ENCODE results near the gene KLK7. TPM values are rescaled to one million over a fixed set of nuclear protein-coding genes. Genes with fewer than 3 reads are reported as not detected.

KLK7 gene
- total and polyA plus RNA-seq, 12 donors: 0.03 to 0.06 TPM; not detected in 10

DNA sequence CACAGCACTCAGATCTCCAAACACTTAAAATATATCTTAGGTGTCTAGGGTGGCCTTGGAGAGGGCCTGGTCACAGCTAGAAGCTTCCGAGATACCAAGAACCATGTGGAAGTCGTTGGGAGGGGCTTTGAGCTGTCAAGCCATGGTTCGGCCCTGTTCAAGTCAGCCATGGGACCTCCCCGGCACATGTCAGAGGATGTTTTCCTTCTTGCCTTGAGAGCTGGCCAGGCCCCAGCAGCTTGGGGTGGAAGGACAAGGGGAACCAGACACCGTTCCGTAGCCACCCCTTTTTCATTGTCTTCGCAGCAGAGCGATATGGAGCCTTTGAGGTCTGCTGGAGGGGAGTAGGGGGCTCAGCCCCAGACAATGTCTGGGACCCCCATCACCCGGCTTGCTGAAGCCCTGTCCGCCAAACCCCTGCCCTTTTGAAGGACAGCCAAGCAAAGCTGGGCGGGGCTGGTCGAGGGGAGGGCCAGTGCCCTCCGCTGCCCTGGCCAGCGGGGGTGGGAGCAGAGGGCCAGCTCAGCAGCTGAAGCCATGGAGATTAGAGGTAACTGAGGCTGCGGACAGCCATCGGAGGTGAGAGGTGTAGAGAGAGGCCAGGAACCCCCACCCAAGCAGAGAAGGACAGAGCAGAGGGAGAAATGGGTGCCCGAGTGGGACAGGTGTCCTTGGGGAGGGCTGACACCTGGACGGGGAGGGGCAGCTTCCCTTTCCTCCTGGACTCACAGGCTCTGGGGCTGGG, 42.3 kb upstream of the KLK7 start:
- no peaks in the 10 kb centered on the region for H3K36me3 ChIP-seq (replicated peaks in 1 of 2)
- TF ChIP-seq, protein P1, sequence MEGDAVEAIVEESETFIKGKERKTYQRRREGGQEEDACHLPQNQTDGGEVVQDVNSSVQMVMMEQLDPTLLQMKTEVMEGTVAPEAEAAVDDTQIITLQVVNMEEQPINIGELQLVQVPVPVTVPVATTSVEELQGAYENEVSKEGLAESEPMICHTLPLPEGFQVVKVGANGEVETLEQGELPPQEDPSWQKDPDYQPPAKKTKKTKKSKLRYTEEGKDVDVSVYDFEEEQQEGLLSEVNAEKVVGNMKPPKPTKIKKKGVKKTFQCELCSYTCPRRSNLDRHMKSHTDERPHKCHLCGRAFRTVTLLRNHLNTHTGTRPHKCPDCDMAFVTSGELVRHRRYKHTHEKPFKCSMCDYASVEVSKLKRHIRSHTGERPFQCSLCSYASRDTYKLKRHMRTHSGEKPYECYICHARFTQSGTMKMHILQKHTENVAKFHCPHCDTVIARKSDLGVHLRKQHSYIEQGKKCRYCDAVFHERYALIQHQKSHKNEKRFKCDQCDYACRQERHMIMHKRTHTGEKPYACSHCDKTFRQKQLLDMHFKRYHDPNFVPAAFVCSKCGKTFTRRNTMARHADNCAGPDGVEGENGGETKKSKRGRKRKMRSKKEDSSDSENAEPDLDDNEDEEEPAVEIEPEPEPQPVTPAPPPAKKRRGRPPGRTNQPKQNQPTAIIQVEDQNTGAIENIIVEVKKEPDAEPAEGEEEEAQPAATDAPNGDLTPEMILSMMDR (IDR thresholded peaks at IDR 0.05): no peak
- no peak for TF ChIP-seq POLR2A (IDR thresholded peaks at IDR 0.05)
- no peaks in the 10 kb centered on the region for H3K4me1 ChIP-seq (replicated peaks in 1 of 2)
- no peaks in the 10 kb centered on the region for H3K9me3 ChIP-seq (replicated peaks in 1 of 3)
- 36 to 58% (median 55%) methylated on average over 12 to 18 of the region's 18 CpGs for WGBS, 4 donors
- no peak overlapping the region for H3K4me3 ChIP-seq
- H3K27ac ChIP-seq: no peak overlapping the region
- DNase-seq: no peak
- H3K27me3 ChIP-seq: peaks cover 12% of the 10 kb centered on the region
- intact Hi-C loops (cut with DNase I): loop anchor here in 1 of 2 donors (10.0 kb wide), 1 partner anchor 149 kb away; no protein-coding TSS in a partner anchor

DNA sequence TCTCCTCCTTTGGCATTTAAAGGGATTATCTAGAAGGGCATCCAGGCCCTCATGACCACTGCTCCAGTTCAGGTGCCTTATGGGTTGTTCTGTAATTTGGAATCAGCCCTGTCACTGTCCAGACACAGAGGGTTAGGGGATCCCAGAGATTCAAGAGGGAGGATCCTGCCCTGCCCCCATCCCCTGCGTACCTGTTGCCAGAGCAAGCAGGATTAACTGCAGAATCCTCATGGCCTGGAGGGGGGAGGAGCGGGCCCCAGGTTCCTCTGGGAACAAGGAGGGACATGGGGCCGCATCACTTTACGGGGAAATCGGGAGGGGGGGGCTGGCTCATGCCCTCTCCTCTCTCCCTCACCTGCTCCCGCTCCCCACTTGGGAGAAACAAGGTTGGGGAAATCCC, 41.7 kb upstream of the KLK7 start:
- WGBS, 4 donors: 66 to 85% (median 66%) methylated on average over 5 to 6 of the region's 6 CpGs
- Histone ChIP-seq H3K4me1 (replicated peaks in 1 of 2) (no peaks in the 10 kb centered on the region), H3K9me3 (replicated peaks in 1 of 3) (no peaks in the 10 kb centered on the region), H3K27ac (no peak overlapping the region), H3K36me3 (replicated peaks in 1 of 2) (no peaks in the 10 kb centered on the region), H3K4me3 (no peak overlapping the region), H3K27me3 (peaks cover 12% of the 10 kb centered on the region)
- intact Hi-C loops (cut with DNase I): loop anchor here in 1 of 2 donors (10.0 kb wide), 1 partner anchor 149 kb away; no protein-coding TSS in a partner anchor
- DNase-seq: no peak
- TF ChIP-seq, protein P1 (IDR thresholded peaks at IDR 0.05): no peak
- TF ChIP-seq POLR2A (IDR thresholded peaks at IDR 0.05): no peak

DNA sequence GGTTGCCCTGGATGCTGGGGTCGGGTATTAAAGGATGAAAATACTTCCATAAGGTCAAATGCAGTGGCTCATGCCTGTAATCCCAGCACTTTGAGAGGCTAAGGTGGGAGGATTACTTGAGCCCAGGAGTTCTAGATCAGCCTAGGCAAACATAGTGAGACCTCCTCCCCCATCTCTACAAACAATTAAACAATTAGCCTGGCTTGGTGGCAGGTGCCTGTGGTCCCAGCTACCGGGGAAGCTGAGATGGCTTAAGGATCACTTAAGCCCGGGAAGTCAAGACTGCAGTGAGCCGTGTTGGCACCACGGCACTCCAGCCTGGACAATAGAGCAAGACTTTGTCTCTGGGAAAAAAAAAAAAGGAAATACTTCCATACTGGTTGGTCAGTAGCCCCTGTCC, 41.2 kb upstream of the KLK7 start:
- TF ChIP-seq, protein P1 (IDR thresholded peaks at IDR 0.05): no peak
- TF ChIP-seq POLR2A (IDR thresholded peaks at IDR 0.05): no peak
- H3K4me1 ChIP-seq (replicated peaks in 1 of 2): no peaks in the 10 kb centered on the region
- no peak overlapping the region for H3K27ac ChIP-seq
- H3K36me3 ChIP-seq (replicated peaks in 1 of 2): no peaks in the 10 kb centered on the region
- H3K27me3 ChIP-seq: peaks cover 12% of the 10 kb centered on the region
- intact Hi-C loops (cut with DNase I): loop anchor here in 1 of 2 donors (10.0 kb wide), 1 partner anchor 150 kb away; no protein-coding TSS in a partner anchor
- H3K9me3 ChIP-seq (replicated peaks in 1 of 3): no peaks in the 10 kb centered on the region
- H3K4me3 ChIP-seq: no peak overlapping the region
- no peak for DNase-seq
- WGBS, 4 donors: 45 to 72% (median 59%) methylated on average over 5 of the region's 5 CpGs

DNA sequence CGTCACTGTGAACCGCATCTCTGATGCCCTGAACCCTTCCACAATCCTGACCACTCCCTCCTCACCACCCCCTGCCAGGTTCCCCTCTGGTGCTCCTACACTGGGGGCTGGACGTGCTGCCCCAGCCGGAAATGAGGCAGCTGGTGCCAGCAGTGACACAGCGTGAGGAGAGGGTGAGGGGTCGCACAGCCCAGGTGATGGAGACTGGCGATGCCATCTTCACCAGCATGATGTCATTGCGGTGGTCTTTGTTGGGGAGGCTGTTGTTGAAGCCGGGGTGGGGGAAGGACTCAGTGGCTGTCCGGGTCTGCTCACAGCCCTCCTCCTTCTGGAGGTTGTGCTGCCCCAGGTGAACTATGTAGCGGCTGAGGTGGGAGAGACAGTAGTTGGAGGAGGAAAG, 40.2 kb upstream of the KLK7 start:
- no peak for DNase-seq
- intact Hi-C loops (cut with DNase I): loop anchor here in 1 of 2 donors (10.0 kb wide), 1 partner anchor 151 kb away; no protein-coding TSS in a partner anchor
- TF ChIP-seq, protein P1 (IDR thresholded peaks at IDR 0.05): no peak
- TF ChIP-seq POLR2A (IDR thresholded peaks at IDR 0.05): no peak
- Histone ChIP-seq H3K36me3 (replicated peaks in 1 of 2) (no peaks in the 10 kb centered on the region), H3K27me3 (peaks cover 18% of the 10 kb centered on the region), H3K9me3 (replicated peaks in 1 of 3) (no peaks in the 10 kb centered on the region), H3K4me1 (replicated peaks in 1 of 2) (peaks cover 0 to under 1% of the 10 kb centered on the region in 2 donors), H3K27ac (no peak overlapping the region), H3K4me3 (no peak overlapping the region)
- 60 to 69% (median 65%) methylated on average over 11 of the region's 11 CpGs for WGBS, 4 donors
